ENCODE measurements around the gene HES7.

- TF ChIP-seq CTCF (IDR thresholded peaks at IDR 0.05) (no peak), POLR2A (IDR thresholded peaks at IDR 0.05) (no peak)
Measured at GRCh38 chr17:8144401-8145231, 20.7 kb upstream of the HES7 start.
